Measurements from ENCODE around the gene ANKRD40.
"Not testable (repeated sequence)": the region's sequence is repeated elsewhere in the genome, so short reads cannot be mapped to it uniquely, and the experiment has no call there.

The ANKRD40 gene

DNA sequence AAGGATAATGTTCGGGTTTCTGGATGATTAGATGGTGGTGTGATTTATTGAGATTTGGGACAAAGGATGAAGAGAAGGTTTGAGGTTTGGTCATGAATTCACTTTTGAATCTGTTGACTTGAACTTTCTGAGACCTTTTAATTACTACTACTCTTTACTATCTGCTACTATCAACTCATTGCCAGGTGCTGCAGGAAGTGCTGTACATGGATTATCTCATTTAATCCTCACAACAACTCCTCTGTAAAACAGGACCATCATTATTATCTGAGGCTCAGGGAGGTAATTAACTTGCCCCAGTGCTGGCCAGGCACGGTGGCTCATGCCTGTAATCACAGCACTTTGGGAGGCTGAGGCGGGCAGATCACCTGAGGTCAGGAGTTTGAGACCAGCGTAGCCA is 2.9 kb upstream of the ANKRD40 start:
- no peak for DNase-seq

GRCh38 chr17:50710025-50710424 is 2.3 kb upstream of the ANKRD40 start:
- DNase-seq: no peak

- DNase-seq: not testable (repeated sequence)
Measured at GRCh38 chr17:50709053-50709452, 1.3 kb upstream of the ANKRD40 start.

- DNase-seq: no peak
Measured at GRCh38 chr17:50708050-50709000, 611 bp upstream of the ANKRD40 start.

- DNase-seq: no peak
Measured at GRCh38 chr17:50703162-50703561, 4.6 kb downstream of the ANKRD40 start.

DNA sequence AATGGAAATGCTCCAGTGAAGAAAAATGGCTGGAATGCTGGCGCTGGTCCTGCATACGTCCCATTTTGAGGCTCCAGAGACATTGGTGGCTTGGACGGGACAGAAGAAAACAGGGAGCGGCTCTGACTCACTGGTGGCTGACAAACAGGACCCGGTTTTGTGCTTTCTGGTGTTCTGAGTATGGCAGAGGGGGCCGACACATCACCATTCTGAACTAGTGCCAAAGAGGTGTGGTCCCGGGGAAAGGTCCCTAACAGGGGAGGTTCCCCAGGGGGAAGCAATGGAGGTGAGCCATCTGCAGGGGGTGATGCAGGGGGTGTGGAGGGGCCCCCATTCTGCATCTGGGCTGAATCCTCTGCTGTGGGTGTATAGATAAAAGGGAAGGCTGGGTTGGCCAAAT is 8.3 kb downstream of the ANKRD40 start:
- no peak for DNase-seq

DNA sequence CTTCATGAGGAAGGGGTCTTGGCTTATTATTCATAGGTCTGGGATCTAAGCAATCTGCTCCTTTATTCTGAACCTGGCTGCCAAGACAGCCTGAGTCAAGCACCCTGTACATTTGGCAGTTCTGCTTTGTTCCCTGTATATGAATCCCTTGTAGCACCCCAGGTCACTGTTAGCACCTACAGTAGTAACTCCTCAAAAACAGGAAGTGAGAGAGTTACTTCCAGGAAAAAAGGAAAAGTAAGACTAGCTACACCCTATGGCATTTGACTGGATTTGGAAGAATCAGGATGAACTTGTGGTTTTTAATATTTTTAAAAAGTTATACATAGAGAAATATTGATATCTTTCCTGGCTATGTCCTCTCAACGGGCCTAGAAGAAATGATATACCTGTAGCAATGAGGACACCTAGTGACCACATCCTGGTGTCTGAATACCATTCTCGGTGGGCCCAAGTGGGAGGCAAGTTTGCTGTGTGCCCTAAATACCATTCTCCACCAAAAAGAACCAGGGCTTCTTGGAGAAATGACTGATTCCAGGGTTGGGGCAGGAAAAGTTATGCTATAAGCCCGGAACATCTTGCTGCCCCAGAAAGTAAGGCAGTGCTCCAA is 9.9 kb downstream of the ANKRD40 start:
- DNase-seq: no peak

DNA sequence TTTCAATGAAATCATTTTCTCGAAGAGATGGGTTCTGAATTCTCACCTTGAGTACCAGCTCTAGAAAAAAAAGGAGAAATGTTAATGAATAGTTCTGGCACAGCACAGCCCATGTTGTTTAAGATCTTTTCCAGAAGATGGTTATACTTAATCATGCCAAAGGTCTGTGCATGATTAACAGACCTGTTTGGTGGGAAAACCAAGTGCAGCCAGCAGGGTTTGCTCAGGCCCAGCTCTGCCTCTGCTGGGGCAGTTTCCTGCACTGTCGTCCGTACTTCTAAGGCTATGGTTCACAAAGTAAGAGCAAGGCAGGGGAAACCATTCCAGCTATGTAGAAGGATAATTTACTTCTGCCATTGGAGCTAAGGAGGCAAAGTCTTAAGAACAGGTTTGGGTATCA is 10.7 kb downstream of the ANKRD40 start:
- DNase-seq: no peak

- no peak for DNase-seq
Measured at GRCh38 chr17:50696365-50696879, 11.3 kb downstream of the ANKRD40 start.

DNA sequence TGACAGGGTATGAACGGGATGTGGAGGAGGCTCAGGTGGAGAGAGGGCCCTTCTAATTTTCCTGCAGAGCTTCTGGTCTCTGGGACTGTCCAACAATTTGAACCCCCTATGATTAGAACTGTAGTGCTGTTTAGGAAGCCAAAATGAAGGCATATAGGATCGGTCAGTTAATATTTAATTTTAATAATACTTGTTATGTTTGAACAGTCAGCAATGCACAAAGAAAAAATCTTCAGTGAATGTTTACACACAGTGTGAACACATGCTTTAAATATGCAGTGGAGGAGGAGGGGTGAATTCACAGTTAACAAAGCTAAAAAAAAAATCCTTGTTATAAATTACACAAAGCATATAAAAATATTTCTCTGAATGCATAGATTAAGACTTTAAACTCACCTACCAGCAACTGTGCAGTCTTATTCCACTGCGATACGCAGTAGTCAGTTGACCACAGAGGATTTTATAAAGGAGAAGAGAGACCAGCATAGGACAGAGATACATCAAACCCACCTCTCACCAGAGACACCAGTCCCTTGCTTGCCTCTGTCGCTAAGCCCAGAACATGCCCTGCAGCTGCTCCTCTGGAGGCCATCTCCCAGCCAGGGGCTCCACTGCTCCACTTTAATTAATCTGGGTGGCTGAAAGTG is 14.6 kb downstream of the ANKRD40 start:
- no peak for DNase-seq

- DNase-seq: no peak
Measured at GRCh38 chr17:50692448-50693035, 15.2 kb downstream of the ANKRD40 start.

DNA sequence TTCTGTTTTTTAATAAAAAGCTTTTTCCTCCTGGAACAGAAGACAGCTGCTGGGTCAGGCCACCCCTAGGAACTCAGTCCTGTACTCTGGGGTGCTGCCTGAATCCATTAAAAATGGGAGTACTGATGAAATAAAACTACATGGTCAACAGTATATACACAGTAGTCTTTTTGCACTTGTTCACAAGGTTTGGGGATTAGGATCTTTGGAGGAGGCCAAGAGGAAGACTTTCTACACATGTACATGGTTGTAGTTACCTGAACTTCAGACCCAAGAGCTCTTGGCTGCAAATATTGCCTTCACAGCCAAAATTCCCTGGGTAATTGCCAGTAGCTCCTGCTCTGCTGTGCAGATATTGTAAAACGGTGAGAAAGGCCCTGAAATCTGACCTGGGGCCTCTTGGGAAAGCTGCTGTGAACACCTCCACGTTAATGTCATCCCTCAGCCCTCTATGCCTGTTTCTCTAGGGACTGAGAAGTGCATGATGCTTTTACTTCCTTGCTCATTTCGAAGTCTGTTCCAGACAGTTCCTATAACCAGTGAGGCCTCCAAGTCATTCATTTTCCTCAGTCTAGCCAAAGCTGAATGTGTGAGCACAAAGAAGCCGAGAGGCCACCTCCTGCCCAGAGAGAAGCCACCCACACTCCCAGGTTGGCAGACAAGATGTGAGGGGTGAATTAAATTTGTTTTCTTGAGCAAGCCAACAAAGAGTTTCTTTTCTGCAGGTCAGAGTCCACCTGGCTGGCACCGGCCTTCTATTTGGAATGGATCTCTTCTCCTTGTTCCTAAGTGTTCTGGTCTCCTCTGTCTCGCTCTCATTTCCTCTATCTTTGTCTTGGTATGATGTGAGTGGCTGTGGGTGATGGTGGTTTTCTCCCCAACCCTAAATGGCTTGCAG is 15.9 kb downstream of the ANKRD40 start:
- no peak for DNase-seq

GRCh38 chr17:50690887-50691549 is 16.7 kb downstream of the ANKRD40 start:
- DNase-seq: no peak

DNA sequence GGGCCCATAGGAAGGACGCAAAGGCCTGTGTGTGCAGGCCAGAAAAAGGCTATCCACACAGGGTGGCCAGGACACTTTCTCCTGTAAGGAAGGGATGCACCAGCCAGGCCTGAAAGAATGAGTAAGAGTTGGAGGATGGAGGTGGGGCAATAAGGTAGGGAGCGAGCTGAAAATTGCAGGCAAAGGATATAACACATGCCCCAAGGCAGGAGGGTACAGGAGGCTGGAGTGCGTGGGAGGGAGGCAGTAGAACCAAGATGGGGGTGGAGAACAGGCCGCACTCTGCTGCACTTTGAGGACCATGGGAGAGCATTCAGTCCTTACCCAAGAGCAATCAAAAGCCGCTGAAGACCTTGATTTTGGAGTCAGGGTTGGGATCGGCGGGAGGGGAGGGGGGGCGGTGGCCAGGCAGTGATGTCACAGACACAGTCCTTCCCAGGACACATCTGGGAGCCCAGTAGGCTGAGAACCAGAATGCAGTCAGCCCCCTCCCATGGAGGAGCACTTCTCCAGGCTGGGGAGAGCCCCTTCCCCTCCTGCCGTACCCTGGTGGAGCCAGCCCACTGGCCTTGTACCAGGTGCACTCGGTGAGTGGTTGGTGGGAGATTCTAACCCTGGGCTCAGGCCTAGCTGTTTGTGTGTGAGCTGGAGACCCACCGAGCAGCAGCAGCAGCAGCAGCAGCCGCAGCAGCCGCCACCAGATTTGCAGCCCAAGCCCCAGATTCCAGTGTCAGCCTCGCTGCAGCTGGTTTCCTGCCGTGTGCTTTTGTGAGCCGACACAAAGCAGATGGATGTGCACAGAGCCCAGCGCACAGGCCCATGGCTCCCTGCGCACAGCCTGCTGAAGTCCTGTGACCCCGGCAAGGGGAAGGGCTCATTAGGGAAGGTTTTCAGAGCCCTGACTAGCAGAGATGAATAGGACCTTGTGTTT is 17.5 kb downstream of the ANKRD40 start:
- no peak for DNase-seq

DNA sequence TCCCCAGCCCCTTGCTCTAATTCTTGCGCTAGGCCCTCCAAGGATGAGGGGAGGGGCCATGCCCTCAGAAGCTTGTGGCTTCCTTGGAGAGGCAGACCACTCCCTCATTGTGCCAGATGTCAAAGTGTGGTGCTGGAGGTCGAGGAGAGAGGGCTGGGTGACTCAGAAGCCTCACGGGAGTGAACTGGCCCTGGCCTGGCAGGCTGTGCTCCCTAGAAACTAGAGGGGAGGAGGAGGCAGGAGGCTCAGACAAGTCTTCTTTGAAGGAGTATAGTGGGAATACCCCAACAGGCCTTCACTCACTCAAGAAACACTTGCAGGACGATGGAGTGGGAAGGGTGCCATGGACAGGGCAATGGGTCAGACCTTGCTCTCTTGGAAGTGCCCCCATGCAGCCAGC is 18.5 kb downstream of the ANKRD40 start:
- no peak for DNase-seq

- DNase-seq: no peak
Measured at GRCh38 chr17:50688245-50688644, 19.5 kb downstream of the ANKRD40 start.

- DNase-seq: no peak
Measured at GRCh38 chr17:50687200-50688066, 20.3 kb downstream of the ANKRD40 start.

GRCh38 chr17:50686494-50687199 is 21.1 kb downstream of the ANKRD40 start:
- DNase-seq: no peak

Data from activated CD4-positive, CD25-positive, alpha-beta regulatory T cell (primary cell).